Activated naive CD4-positive, alpha-beta T cell treated with anti-CD3 and anti-CD28 coated beads, Interleukin-2, amount 50 U/mL, for 24 hours (primary cell): ENCODE results near the gene GUK1.

Experiments used
- H3K27ac Mint-ChIP-seq: one replicate; pipeline ENCODE4 v1.8.0; 2021; ENCODE audit warnings: mild to moderate bottlenecking, mixed read lengths
- H3K27me3 Mint-ChIP-seq: one replicate; pipeline ENCODE4 v1.8.0; 2021; ENCODE audit warnings: mixed read lengths
- H3K36me3 Mint-ChIP-seq: one replicate; pipeline ENCODE4 v1.8.0; 2021; ENCODE audit warnings: mixed read lengths
- H3K4me1 Mint-ChIP-seq: one replicate; pipeline ENCODE4 v1.8.0; 2021; ENCODE audit warnings: mixed read lengths
- H3K4me3 Mint-ChIP-seq: one replicate; pipeline ENCODE4 v1.8.0; 2021; ENCODE audit warnings: mild to moderate bottlenecking, mixed read lengths
- H3K9me3 Mint-ChIP-seq: one replicate; pipeline ENCODE4 v1.8.0; 2021; ENCODE audit warnings: mixed read lengths

GUK1 gene

GRCh38 chr1:228141226-228142044 is 1.4 kb downstream of the GUK1 start:
- H3K27me3 Mint-ChIP-seq, result no peaks in the 10 kb centered on the region
- peak overlapping the region; percentile 98 for H3K4me3 Mint-ChIP-seq
- no peaks in the 10 kb centered on the region for H3K9me3 Mint-ChIP-seq
- no peaks in the 10 kb centered on the region for H3K36me3 Mint-ChIP-seq
- peak overlapping the region; percentile 93 for H3K27ac Mint-ChIP-seq
- H3K4me1 Mint-ChIP-seq, result peaks cover 31% of the 10 kb centered on the region

GRCh38 chr1:228142155-228142691 is 2.1 kb downstream of the GUK1 start:
- H3K4me3 Mint-ChIP-seq, result peak overlapping the region; percentile 98
- peak overlapping the region; percentile 55 for H3K27ac Mint-ChIP-seq
- no peaks in the 10 kb centered on the region for H3K27me3 Mint-ChIP-seq
- H3K36me3 Mint-ChIP-seq, result no peaks in the 10 kb centered on the region
- H3K9me3 Mint-ChIP-seq, result no peaks in the 10 kb centered on the region
- peaks cover 31% of the 10 kb centered on the region for H3K4me1 Mint-ChIP-seq

- H3K36me3 Mint-ChIP-seq, result no peaks in the 10 kb centered on the region
- no peaks in the 10 kb centered on the region for H3K27me3 Mint-ChIP-seq
- peaks cover 31% of the 10 kb centered on the region for H3K4me1 Mint-ChIP-seq
- H3K9me3 Mint-ChIP-seq, result no peaks in the 10 kb centered on the region
- peak overlapping the region; percentile 98 for H3K4me3 Mint-ChIP-seq
- H3K27ac Mint-ChIP-seq, result peak overlapping the region; percentile 55
These were observed 2.6 kb downstream of the GUK1 start for GRCh38 chr1:228142701-228143136.

- no peaks in the 10 kb centered on the region for H3K36me3 Mint-ChIP-seq
- H3K4me1 Mint-ChIP-seq, result peaks cover 31% of the 10 kb centered on the region
- H3K9me3 Mint-ChIP-seq, result no peaks in the 10 kb centered on the region
- peak overlapping the region; percentile 98 for H3K4me3 Mint-ChIP-seq
- no peaks in the 10 kb centered on the region for H3K27me3 Mint-ChIP-seq
- H3K27ac Mint-ChIP-seq, result peak overlapping the region; percentile 51
These were observed 3.6 kb downstream of the GUK1 start for GRCh38 chr1:228143480-228144192.

- peaks cover 31% of the 10 kb centered on the region for H3K4me1 Mint-ChIP-seq
- H3K27me3 Mint-ChIP-seq, result no peaks in the 10 kb centered on the region
- H3K36me3 Mint-ChIP-seq, result no peaks in the 10 kb centered on the region
- H3K27ac Mint-ChIP-seq, result no peak overlapping the region
- H3K4me3 Mint-ChIP-seq, result peak overlapping the region; percentile 98
- H3K9me3 Mint-ChIP-seq, result no peaks in the 10 kb centered on the region
These were observed 4.3 kb downstream of the GUK1 start for GRCh38 chr1:228144193-228144992.

GRCh38 chr1:228144993-228145343 is 4.9 kb downstream of the GUK1 start:
- H3K27me3 Mint-ChIP-seq, result no peaks in the 10 kb centered on the region
- H3K36me3 Mint-ChIP-seq, result no peaks in the 10 kb centered on the region
- no peak overlapping the region for H3K4me3 Mint-ChIP-seq
- no peaks in the 10 kb centered on the region for H3K9me3 Mint-ChIP-seq
- H3K27ac Mint-ChIP-seq, result no peak overlapping the region
- peaks cover 28% of the 10 kb centered on the region for H3K4me1 Mint-ChIP-seq

GRCh38 chr1:228145463-228146416 is 5.7 kb downstream of the GUK1 start:
- no peak overlapping the region for H3K27ac Mint-ChIP-seq
- H3K9me3 Mint-ChIP-seq, result no peaks in the 10 kb centered on the region
- H3K4me3 Mint-ChIP-seq, result no peak overlapping the region
- no peaks in the 10 kb centered on the region for H3K36me3 Mint-ChIP-seq
- no peaks in the 10 kb centered on the region for H3K27me3 Mint-ChIP-seq
- peaks cover 28% of the 10 kb centered on the region for H3K4me1 Mint-ChIP-seq

GRCh38 chr1:228146417-228147150 is 6.5 kb downstream of the GUK1 start:
- Mint-ChIP-seq H3K4me3 (no peak overlapping the region), H3K27me3 (no peaks in the 10 kb centered on the region), H3K4me1 (peaks cover 26% of the 10 kb centered on the region), H3K36me3 (no peaks in the 10 kb centered on the region), H3K27ac (no peak overlapping the region), H3K9me3 (no peaks in the 10 kb centered on the region)

- no peak overlapping the region for H3K4me3 Mint-ChIP-seq
- H3K36me3 Mint-ChIP-seq, result no peaks in the 10 kb centered on the region
- no peaks in the 10 kb centered on the region for H3K9me3 Mint-ChIP-seq
- no peaks in the 10 kb centered on the region for H3K27me3 Mint-ChIP-seq
- H3K4me1 Mint-ChIP-seq, result peaks cover 20% of the 10 kb centered on the region
- no peak overlapping the region for H3K27ac Mint-ChIP-seq
These were observed 7.1 kb downstream of the GUK1 start for GRCh38 chr1:228147151-228147693.

GRCh38 chr1:228147768-228148167 is 7.7 kb downstream of the GUK1 start:
- peaks cover 16% of the 10 kb centered on the region for H3K4me1 Mint-ChIP-seq
- H3K4me3 Mint-ChIP-seq, result no peak overlapping the region
- H3K36me3 Mint-ChIP-seq, result no peaks in the 10 kb centered on the region
- no peaks in the 10 kb centered on the region for H3K27me3 Mint-ChIP-seq
- H3K27ac Mint-ChIP-seq, result no peak overlapping the region
- no peaks in the 10 kb centered on the region for H3K9me3 Mint-ChIP-seq

- H3K27ac Mint-ChIP-seq, result no peak overlapping the region
- H3K27me3 Mint-ChIP-seq, result no peaks in the 10 kb centered on the region
- H3K36me3 Mint-ChIP-seq, result no peaks in the 10 kb centered on the region
- H3K4me1 Mint-ChIP-seq, result peaks cover 10% of the 10 kb centered on the region
- H3K4me3 Mint-ChIP-seq, result no peak overlapping the region
- no peaks in the 10 kb centered on the region for H3K9me3 Mint-ChIP-seq
These were observed 8.2 kb downstream of the GUK1 start for GRCh38 chr1:228148196-228148861.

- peaks cover 4% of the 10 kb centered on the region for H3K4me1 Mint-ChIP-seq
- H3K9me3 Mint-ChIP-seq, result no peaks in the 10 kb centered on the region
- no peak overlapping the region for H3K4me3 Mint-ChIP-seq
- no peaks in the 10 kb centered on the region for H3K27me3 Mint-ChIP-seq
- no peak overlapping the region for H3K27ac Mint-ChIP-seq
- no peaks in the 10 kb centered on the region for H3K36me3 Mint-ChIP-seq
These were observed 8.9 kb downstream of the GUK1 start for GRCh38 chr1:228148935-228149405.

- H3K27ac Mint-ChIP-seq, result no peak within 1 kb of the TSS
- no peak within 1 kb of the TSS for H3K4me3 Mint-ChIP-seq
- no peaks in the 10 kb centered on the region for H3K9me3 Mint-ChIP-seq
- no peaks in the 10 kb centered on the region for H3K36me3 Mint-ChIP-seq
- H3K4me1 Mint-ChIP-seq, result peaks cover 5% of the 10 kb centered on the region
- no peaks in the 10 kb centered on the region for H3K27me3 Mint-ChIP-seq
These were observed 9.5 kb downstream of the GUK1 start, which contains the start of gene GJC2 for GRCh38 chr1:228149406-228150119. GJC2 (plus strand) TSS chr1:228149930; CDS start chr1:228157759, 7,829 bp downstream.
